ENCODE measurements around the gene XRN2. TPM values are rescaled to one million over a fixed set of nuclear protein-coding genes. Genes with fewer than 3 reads are reported as not detected.

XRN2 gene
- polyA plus RNA-seq, 1 experiment = 48.9 TPM

DNA sequence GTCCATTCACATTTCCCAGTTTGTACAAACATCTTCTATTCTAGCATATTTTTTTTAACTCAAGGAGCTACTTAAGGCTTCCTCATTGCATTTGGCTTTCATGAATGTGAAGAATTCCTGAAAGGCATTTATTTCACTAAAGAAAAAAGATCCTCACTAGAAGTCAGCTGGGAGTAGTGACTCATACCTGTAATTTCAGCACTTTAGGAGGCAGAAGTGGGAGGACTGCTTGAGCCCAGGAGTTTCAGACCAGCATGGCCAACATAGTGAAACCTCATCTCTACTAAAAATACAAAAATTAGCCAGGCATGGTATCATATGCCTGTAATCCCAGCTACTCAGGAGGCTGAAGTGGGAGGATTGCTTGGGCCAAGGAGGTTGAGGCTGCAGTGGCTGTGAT is 30.9 kb upstream of the XRN2 start:
- CTCF ChIA-PET = no interaction called here
- no peaks in the 10 kb centered on the region for H3K36me3 ChIP-seq (ENCODE audit: control insufficient read depth, insufficient read depth, low read length)
- no peak for DNase-seq (ENCODE audit: low read depth)
- POLR2A ChIA-PET = no interaction called here
- H3K27me3 ChIP-seq (ENCODE audit: control insufficient read depth, insufficient read depth, low read length) = no peaks in the 10 kb centered on the region
- TF ChIP-seq, protein P1, sequence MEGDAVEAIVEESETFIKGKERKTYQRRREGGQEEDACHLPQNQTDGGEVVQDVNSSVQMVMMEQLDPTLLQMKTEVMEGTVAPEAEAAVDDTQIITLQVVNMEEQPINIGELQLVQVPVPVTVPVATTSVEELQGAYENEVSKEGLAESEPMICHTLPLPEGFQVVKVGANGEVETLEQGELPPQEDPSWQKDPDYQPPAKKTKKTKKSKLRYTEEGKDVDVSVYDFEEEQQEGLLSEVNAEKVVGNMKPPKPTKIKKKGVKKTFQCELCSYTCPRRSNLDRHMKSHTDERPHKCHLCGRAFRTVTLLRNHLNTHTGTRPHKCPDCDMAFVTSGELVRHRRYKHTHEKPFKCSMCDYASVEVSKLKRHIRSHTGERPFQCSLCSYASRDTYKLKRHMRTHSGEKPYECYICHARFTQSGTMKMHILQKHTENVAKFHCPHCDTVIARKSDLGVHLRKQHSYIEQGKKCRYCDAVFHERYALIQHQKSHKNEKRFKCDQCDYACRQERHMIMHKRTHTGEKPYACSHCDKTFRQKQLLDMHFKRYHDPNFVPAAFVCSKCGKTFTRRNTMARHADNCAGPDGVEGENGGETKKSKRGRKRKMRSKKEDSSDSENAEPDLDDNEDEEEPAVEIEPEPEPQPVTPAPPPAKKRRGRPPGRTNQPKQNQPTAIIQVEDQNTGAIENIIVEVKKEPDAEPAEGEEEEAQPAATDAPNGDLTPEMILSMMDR (IDR thresholded peaks at IDR 0.05; ENCODE audit: insufficient read depth, low read depth, low read length) = no peak
- H3K4me3 ChIP-seq (ENCODE audit: low read depth, low read length) = no peak overlapping the region

DNA sequence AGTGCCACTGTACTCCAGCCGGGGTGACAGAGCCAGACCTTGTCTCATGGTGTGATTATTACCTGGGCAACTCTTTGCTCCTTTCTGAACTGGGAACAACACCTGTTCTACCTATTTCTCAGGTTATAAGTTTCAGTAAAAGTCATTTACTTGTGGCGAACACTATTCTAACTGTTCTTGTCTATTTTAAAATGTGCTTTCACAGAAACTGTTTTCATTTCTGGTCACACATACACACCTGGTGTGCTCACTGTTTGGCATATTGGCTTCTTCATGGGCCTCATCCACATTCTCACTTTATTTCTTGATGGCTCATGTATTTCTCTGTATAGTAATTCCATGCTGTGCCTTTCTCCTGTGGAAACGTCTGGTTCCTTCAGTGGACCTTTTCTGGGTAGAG is 30.5 kb upstream of the XRN2 start:
- Histone ChIP-seq H3K36me3 (ENCODE audit: control insufficient read depth, insufficient read depth, low read length) (no peaks in the 10 kb centered on the region), H3K4me3 (ENCODE audit: low read depth, low read length) (no peak overlapping the region), H3K27me3 (ENCODE audit: control insufficient read depth, insufficient read depth, low read length) (no peaks in the 10 kb centered on the region)
- DNase-seq (ENCODE audit: low read depth) = no peak
- POLR2A ChIA-PET = no interaction called here
- CTCF ChIA-PET = no interaction called here
- TF ChIP-seq, protein P1 (IDR thresholded peaks at IDR 0.05; ENCODE audit: insufficient read depth, low read depth, low read length) = no peak

DNA sequence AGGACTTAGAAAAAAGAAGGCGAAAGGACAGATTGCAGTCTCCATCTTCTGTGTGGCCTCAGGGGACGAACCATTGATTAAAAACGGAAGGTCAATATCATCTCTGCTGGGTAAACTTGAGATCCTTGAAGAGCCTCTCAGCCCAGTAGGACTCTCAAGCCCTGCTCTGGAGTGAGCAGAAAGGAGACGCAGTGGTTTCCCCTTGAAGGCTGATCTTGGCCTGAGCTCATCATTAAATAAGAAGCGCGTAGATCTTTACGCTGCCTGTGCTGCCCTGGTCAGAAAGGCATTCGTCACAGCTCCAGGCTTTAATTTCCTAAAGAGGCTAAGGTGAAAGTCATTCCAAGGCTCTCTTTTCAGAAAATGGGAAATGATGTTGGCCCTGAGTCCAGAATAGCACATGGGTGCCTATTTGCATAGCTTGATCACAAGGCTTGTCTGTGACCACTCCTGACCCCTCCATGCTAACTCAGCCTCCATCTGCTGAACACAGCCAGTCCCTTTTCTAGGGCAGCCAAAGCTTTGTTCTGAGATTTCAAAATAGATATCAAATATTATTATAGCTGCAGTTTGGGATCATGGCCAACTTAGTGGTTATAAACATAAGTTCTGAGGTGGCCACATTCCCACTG is 29.3 kb upstream of the XRN2 start:
- CTCF ChIA-PET = no interaction called here
- Histone ChIP-seq H3K27me3 (ENCODE audit: control insufficient read depth, insufficient read depth, low read length) (no peaks in the 10 kb centered on the region), H3K36me3 (ENCODE audit: control insufficient read depth, insufficient read depth, low read length) (no peaks in the 10 kb centered on the region), H3K4me3 (ENCODE audit: low read depth, low read length) (no peak overlapping the region)
- no peak for DNase-seq (ENCODE audit: low read depth)
- POLR2A ChIA-PET = no interaction called here
- TF ChIP-seq, protein P1 (IDR thresholded peaks at IDR 0.05; ENCODE audit: insufficient read depth, low read depth, low read length) = no peak

DNA sequence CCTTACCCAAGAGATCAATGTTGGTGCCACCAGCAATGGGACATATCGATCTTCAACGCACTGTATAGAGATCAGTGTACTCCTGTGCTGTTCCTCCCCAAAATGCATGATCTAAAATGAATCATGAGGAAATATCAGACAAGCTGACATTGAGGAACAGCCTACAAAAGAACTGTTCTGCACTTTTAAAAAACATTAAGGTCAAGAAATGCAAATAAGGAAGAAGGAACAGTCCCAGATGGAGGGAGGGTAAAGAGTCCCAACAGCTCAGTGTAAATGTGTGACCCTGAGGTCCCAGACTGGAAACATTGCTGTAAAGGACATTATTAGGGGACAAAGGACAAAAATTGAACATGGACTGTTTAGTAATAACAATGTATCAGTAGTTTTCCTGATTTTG is 24.3 kb upstream of the XRN2 start:
- POLR2A ChIA-PET = no interaction called here

DNA sequence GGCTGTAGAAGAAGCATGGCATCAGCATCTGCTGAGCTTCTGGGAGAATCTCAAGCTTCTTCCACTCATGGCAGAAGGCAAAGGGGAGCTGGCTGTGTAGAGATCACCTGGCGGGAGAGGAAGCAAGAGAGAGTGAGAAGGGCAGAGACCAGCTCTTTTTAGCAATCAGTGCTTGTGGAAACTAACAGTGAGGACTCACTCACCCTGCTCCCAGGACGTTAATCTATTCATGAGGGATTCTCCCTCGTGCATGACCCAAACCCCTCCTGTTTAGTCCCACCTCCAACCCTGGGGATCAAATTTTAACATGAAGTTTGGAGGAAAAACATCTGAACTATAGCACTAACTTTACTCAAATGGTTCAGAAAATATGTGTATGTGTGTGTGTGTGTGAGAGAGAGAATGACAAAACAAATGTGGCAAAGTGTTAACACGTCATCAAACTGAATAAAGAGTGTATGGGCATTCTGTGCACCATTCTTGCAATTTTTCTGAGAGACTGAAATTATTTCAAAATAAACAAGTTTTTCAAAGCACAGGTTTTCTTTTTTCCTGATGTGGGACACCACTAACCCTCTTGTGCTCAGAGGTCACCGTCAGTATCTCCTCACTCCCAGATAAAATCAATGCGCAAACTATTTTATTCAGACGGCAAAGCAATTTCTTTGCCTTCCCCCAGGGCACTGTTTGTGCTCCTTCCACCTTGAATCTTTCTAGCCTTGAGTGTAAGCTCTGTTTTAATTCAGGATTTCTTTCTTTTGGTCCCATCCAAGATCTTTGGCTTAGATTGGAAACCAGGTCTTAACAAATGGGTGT is 23.2 kb upstream of the XRN2 start:
- no peak overlapping the region for H3K4me3 ChIP-seq (ENCODE audit: low read depth, low read length)
- no peak for DNase-seq (ENCODE audit: low read depth)
- H3K27me3 ChIP-seq (ENCODE audit: control insufficient read depth, insufficient read depth, low read length) = no peaks in the 10 kb centered on the region; the same call in 1 of the 2 replicates
- POLR2A ChIA-PET = no interaction called here
- CTCF ChIA-PET = interaction anchor here (0.6 kb wide), 1 partner anchor 184 kb away, joined by 3 read pairs; no protein-coding TSS in a partner anchor
- H3K36me3 ChIP-seq (ENCODE audit: control insufficient read depth, insufficient read depth, low read length) = no peaks in the 10 kb centered on the region
- TF ChIP-seq, protein P1 (IDR thresholded peaks at IDR 0.05; ENCODE audit: insufficient read depth, low read depth, low read length) = no peak

More for the DNA sequence above, 24.3 kb upstream of the XRN2 start:
- TF ChIP-seq, protein P1 (IDR thresholded peaks at IDR 0.05; ENCODE audit: insufficient read depth, low read depth, low read length) = no peak
- Histone ChIP-seq H3K27me3 (ENCODE audit: control insufficient read depth, insufficient read depth, low read length) (no peaks in the 10 kb centered on the region; the same call in 1 of the 2 replicates), H3K4me3 (ENCODE audit: low read depth, low read length) (no peak overlapping the region), H3K36me3 (ENCODE audit: control insufficient read depth, insufficient read depth, low read length) (no peaks in the 10 kb centered on the region)
- DNase-seq (ENCODE audit: low read depth) = no peak
- CTCF ChIA-PET = no interaction called here

Data from BJ (cell line).